Fibroblast of mammary gland (primary cell): ENCODE measurements around the gene CCL23.
"Not testable (repeated sequence)": the region's sequence is repeated elsewhere in the genome, so short reads cannot be mapped to it uniquely, and the experiment has no call there.

ENCODE experiments used
- DNase-seq: peaks from one replicate; pipeline ENCODE4 v3.0.0-alpha.2; 2010; ENCODE audit warnings: low read depth
- H3K4me3 ChIP-seq: 2 replicates; pipeline ENCODE4 v1.5.1; 2011; ENCODE audit warnings: low read depth, mild to moderate bottlenecking, low read length, moderate library complexity; ENCODE audit not compliant: control insufficient read depth
- TF ChIP-seq, protein P1 (sequence below): conservative IDR thresholded peaks from 2 replicates; pipeline ENCODE4 v1.5.1; 2011; ENCODE audit warnings: low read depth, low read length, inconsistent platforms; ENCODE audit not compliant: control insufficient read depth, insufficient read depth

Gene CCL23

DNA sequence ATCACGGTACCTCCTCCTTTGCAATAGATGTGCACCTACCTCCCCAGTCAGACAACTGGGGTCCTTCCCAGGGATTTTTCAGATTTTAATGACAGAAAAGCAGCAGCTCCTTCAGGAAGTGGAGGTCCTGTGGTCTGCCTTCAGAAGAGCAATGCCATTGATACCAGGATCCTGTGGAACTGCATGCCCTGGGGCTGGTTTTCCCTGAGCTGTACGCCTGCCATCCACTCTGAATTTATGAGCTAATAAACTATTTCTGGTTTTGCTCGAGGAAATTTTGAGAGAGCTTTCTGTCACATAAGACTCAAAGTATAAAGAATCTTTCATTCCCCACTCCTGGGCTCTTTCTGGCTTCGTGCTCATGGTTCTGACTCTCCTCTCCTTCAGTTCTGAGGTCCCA, 10.0 kb upstream of the CCL23 start:
- no peak for DNase-seq
- no peak overlapping the region for H3K4me3 ChIP-seq
- TF ChIP-seq, protein P1, sequence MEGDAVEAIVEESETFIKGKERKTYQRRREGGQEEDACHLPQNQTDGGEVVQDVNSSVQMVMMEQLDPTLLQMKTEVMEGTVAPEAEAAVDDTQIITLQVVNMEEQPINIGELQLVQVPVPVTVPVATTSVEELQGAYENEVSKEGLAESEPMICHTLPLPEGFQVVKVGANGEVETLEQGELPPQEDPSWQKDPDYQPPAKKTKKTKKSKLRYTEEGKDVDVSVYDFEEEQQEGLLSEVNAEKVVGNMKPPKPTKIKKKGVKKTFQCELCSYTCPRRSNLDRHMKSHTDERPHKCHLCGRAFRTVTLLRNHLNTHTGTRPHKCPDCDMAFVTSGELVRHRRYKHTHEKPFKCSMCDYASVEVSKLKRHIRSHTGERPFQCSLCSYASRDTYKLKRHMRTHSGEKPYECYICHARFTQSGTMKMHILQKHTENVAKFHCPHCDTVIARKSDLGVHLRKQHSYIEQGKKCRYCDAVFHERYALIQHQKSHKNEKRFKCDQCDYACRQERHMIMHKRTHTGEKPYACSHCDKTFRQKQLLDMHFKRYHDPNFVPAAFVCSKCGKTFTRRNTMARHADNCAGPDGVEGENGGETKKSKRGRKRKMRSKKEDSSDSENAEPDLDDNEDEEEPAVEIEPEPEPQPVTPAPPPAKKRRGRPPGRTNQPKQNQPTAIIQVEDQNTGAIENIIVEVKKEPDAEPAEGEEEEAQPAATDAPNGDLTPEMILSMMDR: no peak

DNA sequence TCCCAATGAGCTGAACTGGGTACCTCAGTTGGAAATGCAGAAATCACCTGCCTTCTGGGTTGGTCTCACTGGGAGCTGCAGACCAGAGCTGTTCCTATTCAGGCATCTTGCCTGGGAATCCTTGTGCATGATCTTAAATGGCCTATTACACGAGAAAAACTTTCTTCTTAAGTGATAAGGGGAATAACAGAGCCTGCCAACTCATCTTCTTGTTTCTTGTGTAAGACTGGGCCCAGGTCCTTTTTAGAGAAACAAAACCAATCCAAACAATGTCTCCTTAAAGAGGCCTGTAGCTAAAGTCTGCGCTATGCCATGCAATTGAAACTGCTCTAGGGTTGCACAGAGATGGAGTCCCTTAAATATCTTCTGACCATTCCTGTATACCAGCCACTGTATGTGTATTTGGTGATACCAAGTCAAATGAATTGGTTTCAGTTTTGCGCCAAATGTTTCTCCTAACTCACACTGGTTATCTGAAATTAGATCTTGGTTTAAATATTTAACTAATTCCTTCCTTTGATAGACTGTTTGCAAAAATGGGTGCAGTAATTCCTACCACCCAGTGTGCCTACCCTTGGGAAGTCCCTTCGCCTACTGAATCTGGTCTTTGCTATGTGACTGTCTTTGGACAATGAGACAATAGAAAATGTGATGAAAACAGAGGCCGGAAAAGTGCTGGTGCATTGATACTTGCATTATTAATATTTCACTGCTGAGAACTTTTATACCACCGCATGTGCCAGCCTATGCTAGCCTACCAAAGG, 6.5 kb upstream of the CCL23 start:
- no peak for DNase-seq
- TF ChIP-seq, protein P1: no peak
- no peak overlapping the region for H3K4me3 ChIP-seq

DNA sequence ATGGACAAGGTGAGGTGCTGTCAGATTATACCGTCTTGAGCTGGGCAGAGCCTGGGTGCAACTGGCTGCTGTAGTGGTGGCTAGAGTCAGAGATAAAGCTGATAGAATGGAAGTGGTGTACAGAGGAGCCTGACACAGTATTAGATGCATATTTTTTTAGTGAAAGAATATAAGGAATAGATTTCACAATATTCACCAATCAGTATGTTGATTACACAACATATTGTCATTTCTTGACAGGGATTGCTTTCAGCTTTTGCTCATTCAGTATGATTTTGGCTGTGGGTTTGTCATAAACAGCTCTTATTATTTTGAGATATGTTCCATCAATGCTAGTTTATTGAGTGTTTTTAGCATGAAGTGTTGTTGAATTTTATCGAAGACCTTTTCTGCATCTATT, 1.7 kb upstream of the CCL23 start:
- H3K4me3 ChIP-seq: no peak overlapping the region
- TF ChIP-seq, protein P1: no peak
- DNase-seq: no peak

DNA sequence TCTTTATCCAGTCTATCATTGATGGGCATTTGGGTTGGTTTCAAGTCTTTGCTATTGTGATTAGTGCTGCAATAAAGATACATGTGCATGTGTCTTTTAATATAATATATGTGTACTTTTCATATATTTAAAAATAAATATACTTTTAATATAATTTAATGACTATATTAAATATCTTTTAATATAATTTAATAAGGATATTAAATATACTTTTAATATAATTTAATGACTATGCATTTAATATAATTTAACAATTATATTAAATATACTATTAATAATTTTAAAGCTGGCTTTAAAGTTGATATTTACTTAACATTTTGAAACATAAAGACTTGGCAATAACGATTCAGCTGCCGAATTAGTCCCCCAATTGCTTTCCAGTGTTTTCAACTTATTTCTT, 1.2 kb downstream of the CCL23 start:
- H3K4me3 ChIP-seq: no peak overlapping the region
- TF ChIP-seq, protein P1: no peak
- no peak for DNase-seq

DNA sequence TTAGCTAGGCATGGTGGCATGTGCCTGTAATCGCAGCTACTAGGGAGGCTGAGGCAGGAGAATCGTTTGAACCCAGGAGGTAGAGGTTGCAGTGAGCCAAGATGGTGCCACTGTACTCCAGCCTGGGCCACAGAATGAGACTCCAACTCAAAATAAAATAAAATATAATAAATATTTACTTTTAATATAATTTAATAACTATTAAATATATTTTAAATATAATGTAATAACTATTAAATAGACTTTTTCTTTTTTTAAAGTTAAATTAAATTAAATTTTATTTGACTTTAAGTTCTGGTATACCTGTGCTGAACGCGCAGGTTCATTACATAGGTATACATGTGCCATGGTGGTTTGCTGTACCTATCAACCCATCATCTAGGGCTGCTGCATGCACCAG, 1.9 kb downstream of the CCL23 start:
- H3K4me3 ChIP-seq, DNase-seq: not testable (repeated sequence)

DNA sequence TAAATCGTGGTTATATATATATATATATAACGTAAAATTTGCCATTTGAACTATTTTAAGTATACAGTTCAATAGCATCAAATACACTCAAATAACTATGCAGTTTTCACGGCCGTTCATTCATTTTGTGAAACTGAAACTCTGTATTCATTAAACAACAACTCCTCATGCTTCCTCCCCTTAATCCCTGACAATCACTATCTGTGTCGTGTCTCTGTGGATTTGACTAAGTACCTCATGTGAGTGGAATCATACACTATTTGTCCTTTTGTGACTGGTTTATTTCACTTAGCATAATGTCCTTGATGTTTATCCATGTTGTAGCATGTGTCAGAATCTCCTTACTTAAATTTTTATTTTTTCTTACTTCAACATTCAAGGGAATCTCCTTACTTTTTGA, 2.8 kb downstream of the CCL23 start:
- no peak overlapping the region for H3K4me3 ChIP-seq
- TF ChIP-seq, protein P1: no peak
- no peak for DNase-seq

DNA sequence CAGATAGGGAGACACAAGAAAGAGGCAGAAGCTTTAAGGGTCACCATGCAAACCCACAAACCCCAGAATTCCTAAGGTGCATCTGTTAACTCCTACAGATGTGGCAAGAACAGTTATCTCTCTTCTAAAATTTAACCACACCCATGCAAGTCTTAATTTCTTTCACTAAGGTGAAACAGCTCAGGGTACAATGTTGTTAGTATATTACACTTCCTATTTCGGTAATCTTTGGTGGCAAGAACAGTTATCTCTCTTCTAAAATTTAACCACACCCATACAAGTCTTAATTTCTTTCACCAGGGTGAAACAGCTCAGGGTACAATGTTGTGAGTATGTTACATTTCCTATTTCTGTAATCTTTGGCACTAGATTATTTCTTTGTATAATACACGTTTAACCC, 6.6 kb downstream of the CCL23 start:
- TF ChIP-seq, protein P1: no peak
- no peak overlapping the region for H3K4me3 ChIP-seq
- DNase-seq: no peak
